IPS DF 19.7 (cell line): ENCODE measurements around the gene CTAG1A.
"Not testable (repeated sequence)": the region's sequence is repeated elsewhere in the genome, so short reads cannot be mapped to it uniquely, and the experiment has no call there.

Experiments used
- DNase-seq: peaks from one replicate; pipeline ENCODE4 v3.0.0-alpha.2; 2013; ENCODE audit warnings: low read depth, low spot score

The CTAG1A gene

DNA sequence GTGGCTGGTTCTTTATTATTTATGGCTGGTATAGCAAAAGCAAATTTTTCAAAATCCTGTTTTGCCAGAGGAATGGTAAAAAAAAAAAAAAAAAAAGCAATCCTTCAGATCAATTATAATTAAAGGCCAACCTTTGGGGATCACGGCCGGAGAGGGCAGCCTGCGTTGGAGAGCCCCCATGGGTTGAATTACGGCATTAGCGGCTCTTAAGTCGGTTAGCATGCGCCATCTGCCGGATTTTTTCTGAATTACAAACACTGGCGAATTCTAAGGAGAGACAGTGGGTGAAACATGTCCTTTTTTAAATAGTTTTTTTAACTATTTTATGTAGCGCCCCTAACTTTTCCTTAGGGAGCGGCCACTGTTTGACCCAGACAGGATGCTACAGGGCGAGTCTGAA is 28.7 kb downstream of the CTAG1A start:
- DNase-seq, result not testable (repeated sequence)

DNA sequence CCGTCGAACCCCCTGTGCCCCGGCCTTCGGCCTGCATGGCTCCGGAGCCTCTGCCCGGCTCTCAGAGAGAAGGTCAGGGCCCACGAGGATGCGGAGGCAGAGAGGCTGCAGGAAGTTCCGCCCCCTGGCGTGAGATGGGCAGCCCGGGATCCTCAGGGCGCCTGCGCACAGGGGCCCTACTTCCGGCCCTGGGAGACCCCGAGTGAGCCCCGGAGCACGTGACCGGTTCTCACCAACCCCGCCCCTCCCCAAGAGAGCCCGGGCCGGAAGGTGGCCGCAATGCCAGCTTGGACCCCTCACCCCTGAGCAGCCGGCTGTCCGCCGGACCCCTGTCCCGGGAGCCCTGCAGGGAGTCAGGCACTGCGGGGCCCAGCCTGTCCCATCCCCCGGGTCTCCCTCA is 34.2 kb downstream of the CTAG1A start, which contains the start of gene CTAG1B:
TSS of gene CTAG1B (minus strand) at position 101 of the 400 bp plus-strand sequence. CDS start at position 37, 64 bp downstream.
- DNase-seq, result not testable (repeated sequence)

DNA sequence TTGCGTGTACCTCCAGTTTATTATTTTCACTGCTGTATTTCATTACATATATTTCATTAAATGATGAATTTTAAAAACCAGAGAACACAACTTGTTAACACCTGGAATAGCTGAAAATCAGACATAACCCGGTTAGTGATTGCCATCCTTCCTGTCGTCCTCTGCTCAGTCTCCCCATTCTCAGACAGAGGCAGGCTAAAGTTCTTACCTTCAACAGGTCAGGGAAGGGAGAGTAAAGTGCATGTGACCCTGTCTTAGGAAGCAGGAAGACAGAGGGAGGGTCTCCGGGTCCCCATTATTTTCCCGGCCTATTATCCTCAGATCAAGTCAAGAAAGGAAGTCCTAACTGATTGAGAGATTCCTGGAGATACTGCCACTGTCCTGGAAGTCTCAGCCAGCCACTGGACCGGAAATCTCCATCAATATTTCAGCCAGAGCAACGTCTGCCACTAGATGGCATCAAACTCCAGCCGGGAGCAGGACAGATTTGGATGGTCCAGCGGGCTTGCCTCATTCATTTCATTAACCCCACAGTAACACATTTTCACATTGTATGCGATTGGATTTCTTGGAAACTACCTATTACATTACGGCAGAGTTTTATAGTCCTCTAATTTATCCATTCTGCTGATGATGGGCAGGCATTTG is 36.0 kb downstream of the CTAG1A start:
- DNase-seq, result not testable (repeated sequence)

DNA sequence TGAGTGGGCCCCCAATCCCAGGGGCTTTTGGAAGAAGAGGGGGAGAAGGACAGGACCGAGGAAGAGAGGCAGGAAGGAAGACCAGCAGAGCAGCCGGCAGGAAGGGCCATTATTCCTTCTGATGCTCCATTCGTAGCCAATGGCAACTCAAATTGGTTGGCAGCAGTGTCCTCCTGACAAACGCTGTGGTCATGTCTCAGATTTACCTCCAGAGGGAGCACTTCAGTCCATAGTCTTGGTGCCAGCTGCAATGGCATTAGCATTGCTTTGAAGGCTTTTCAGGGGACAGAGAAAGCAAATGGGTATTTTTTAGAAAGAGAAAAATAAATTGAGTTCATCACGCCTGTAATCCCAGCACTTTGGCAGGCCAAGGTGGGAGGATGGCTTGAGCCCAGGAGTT is 44.0 kb downstream of the CTAG1A start:
- not testable (repeated sequence) for DNase-seq

DNA sequence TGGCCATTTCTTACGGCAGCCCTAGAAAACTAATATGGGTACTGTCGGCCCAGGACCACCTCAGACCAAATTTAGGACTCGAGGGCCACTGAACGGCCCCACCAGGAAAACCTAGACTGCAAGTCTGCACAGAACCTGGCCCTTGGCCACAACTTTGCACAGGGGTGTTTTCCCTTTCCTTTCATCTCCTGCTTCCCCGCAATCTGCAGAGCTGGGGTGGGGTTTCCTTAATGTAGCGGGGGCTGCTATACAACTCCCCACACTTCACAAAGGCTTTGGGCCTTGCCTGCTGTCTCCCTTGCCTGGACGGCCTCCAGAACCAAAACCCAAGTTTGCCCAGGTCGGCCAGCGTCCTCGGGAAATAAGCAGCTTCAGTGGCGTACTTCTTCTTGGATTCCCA is 46.0 kb downstream of the CTAG1A start:
- DNase-seq, result not testable (repeated sequence)

DNA sequence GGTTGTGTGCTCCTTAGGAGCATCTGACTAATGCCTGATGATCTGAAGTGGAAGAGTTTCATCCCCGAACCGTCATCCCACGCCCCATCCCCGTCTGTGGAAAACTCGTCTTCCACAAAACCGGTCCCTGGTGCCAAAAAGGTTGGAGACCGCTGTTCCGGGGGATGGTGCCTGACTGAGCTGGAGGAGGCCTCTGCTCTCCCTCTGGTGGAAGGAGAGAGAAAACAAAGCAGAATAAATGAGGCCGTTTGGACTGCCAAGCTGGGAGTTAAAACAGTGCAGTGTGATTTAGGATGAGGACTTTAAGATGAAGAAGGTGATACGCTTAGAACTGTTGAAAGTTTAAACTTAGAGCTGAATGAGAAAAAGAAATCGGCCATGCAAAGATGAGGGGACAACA is 48.7 kb downstream of the CTAG1A start:
- not testable (repeated sequence) for DNase-seq
